Ecto neural progenitor cell (in vitro differentiated cells): ENCODE data around the gene CSTF1.

Experiments
- DNase-seq: peaks from one replicate; pipeline ENCODE4 v3.0.0-alpha.2; 2018; ENCODE audit warnings: low spot score

The CSTF1 gene

GRCh38 chr20:56392132-56392880, at the start of gene CSTF1, which contains the start of gene AURKA:
Gene CSTF1 (plus strand): TSS chr20:56392645. CDS start chr20:56395553, 2,908 bp downstream.
Gene AURKA (minus strand): TSS chr20:56392215. CDS start chr20:56388197, 4,018 bp downstream.
- DNase-seq = peak; percentile 98

- no peak for DNase-seq
Observed at GRCh38 chr20:56342783-56343182, 49.7 kb upstream of the CSTF1 start.

GRCh38 chr20:56343861-56344381, 48.5 kb upstream of the CSTF1 start:
- DNase-seq = peak; percentile 89

GRCh38 chr20:56345911-56346310, 46.5 kb upstream of the CSTF1 start:
- no peak for DNase-seq

- peak; percentile 56 for DNase-seq
Observed at GRCh38 chr20:56347628-56348304, 44.7 kb upstream of the CSTF1 start.

- DNase-seq = no peak
Observed at GRCh38 chr20:56348305-56348693, 44.1 kb upstream of the CSTF1 start.

- no peak for DNase-seq
Observed at GRCh38 chr20:56348746-56349145, 43.7 kb upstream of the CSTF1 start.

- no peak for DNase-seq
Observed at GRCh38 chr20:56350842-56351241, 41.6 kb upstream of the CSTF1 start.

- no peak for DNase-seq
Observed at GRCh38 chr20:56352345-56353055, 39.9 kb upstream of the CSTF1 start.

GRCh38 chr20:56353356-56353755, 39.1 kb upstream of the CSTF1 start:
- DNase-seq = no peak

GRCh38 chr20:56358070-56358469, 34.4 kb upstream of the CSTF1 start:
- no peak for DNase-seq

- DNase-seq = peak; percentile 91
Observed at GRCh38 chr20:56358600-56359211, 33.7 kb upstream of the CSTF1 start, which contains the start of gene FAM210B. Gene FAM210B (plus strand): TSS chr20:56358974. CDS start chr20:56359006, 32 bp downstream.

- DNase-seq = peak; percentile 67
Observed at GRCh38 chr20:56359212-56360132, 33.0 kb upstream of the CSTF1 start.

- no peak for DNase-seq
Observed at GRCh38 chr20:56360133-56360907, 32.1 kb upstream of the CSTF1 start.

- DNase-seq = no peak
Observed at GRCh38 chr20:56360908-56361205, 31.6 kb upstream of the CSTF1 start.

GRCh38 chr20:56361900-56362299, 30.5 kb upstream of the CSTF1 start:
- DNase-seq = no peak

GRCh38 chr20:56362833-56363413, 29.5 kb upstream of the CSTF1 start:
- no peak for DNase-seq

GRCh38 chr20:56363491-56363890, 29.0 kb upstream of the CSTF1 start:
- no peak for DNase-seq

GRCh38 chr20:56368351-56369134, 23.9 kb upstream of the CSTF1 start:
- no peak for DNase-seq
